Skeletal muscle tissue (tissue), 4 donors: ENCODE measurements around the gene EFR3B. TPM values are rescaled to one million over a fixed set of nuclear protein-coding genes. Genes with fewer than 3 reads are reported as not detected.
"Not testable (repeated sequence)": the region's sequence is repeated elsewhere in the genome, so short reads cannot be mapped to it uniquely, and the experiment has no call there.

Experiments
- H3K27ac ChIP-seq: one replicate; pipeline ENCODE4 v1.7.0; 2013; ENCODE audit warnings: mild to moderate bottlenecking, low read depth, low read length, inconsistent platforms
- H3K27me3 ChIP-seq, 3 donors: one replicate each; pipeline ENCODE4 v1.7.0; 2013; ENCODE audit warnings: low read length in 3 of 3; ENCODE audit not compliant: control insufficient read depth in 3 of 3, insufficient read depth in 3 of 3
- H3K36me3 ChIP-seq, 3 donors: one replicate each; pipeline ENCODE4 v1.7.0; 2013; ENCODE audit warnings: low read length in 3 of 3; ENCODE audit not compliant: control insufficient read depth in 3 of 3, insufficient read depth in 3 of 3
- H3K4me1 ChIP-seq, 3 donors: one replicate each; pipeline ENCODE4 v1.7.0; 2013; ENCODE audit warnings: low read length in 3 of 3, mild to moderate bottlenecking in 3 of 3; ENCODE audit not compliant: control insufficient read depth in 3 of 3, insufficient read depth in 3 of 3
- H3K4me3 ChIP-seq, 3 donors: one replicate each; pipeline ENCODE4 v1.7.0; 2013; ENCODE audit warnings: low read length in 3 of 3
- H3K9ac ChIP-seq, 3 donors: one replicate each; pipeline ENCODE4 v1.7.0; 2013; ENCODE audit warnings: low read length in 3 of 3, mild to moderate bottlenecking in 3 of 3, moderate library complexity in 2 of 3, low read depth in 1 of 3
- H3K9me3 ChIP-seq, 3 donors: one replicate each; pipeline ENCODE4 v1.7.0; 2013; ENCODE audit warnings: low read length in 3 of 3; ENCODE audit not compliant: control insufficient read depth in 3 of 3
- total RNA-seq: library from RNA; depleted of rRNA; stranded (reverse); fragments of >200 nt; gene quantifications from one replicate; pipeline ENCODE4 v1.2.3, GENCODE V29; 2014
- donor health status: Osteomylitis.

The EFR3B gene, protein sequence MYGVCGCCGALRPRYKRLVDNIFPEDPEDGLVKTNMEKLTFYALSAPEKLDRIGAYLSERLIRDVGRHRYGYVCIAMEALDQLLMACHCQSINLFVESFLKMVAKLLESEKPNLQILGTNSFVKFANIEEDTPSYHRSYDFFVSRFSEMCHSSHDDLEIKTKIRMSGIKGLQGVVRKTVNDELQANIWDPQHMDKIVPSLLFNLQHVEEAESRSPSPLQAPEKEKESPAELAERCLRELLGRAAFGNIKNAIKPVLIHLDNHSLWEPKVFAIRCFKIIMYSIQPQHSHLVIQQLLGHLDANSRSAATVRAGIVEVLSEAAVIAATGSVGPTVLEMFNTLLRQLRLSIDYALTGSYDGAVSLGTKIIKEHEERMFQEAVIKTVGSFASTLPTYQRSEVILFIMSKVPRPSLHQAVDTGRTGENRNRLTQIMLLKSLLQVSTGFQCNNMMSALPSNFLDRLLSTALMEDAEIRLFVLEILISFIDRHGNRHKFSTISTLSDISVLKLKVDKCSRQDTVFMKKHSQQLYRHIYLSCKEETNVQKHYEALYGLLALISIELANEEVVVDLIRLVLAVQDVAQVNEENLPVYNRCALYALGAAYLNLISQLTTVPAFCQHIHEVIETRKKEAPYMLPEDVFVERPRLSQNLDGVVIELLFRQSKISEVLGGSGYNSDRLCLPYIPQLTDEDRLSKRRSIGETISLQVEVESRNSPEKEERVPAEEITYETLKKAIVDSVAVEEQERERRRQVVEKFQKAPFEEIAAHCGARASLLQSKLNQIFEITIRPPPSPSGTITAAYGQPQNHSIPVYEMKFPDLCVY
- 4.7 TPM for total RNA-seq

GRCh38 chr2:25041928-25042320 lies at the start of gene EFR3B:
EFR3B (plus strand) TSS chr2:25042076; CDS start chr2:25042313, 237 bp downstream.
- peak within 1 kb of the TSS; percentile 80 to 88 (median 81) for H3K9ac ChIP-seq
- no peaks in the 10 kb centered on the region for H3K36me3 ChIP-seq
- H3K4me3 ChIP-seq, result peak within 1 kb of the TSS; percentile 71 to 87 (median 85)
- peak within 1 kb of the TSS; percentile 54 for H3K27ac ChIP-seq
- H3K4me1 ChIP-seq, result peaks cover 22 to 39% (median 33%) of the 10 kb centered on the region in 3 donors
- H3K27me3 ChIP-seq, result no peaks in the 10 kb centered on the region
- H3K9me3 ChIP-seq, result no peaks in the 10 kb centered on the region

DNA sequence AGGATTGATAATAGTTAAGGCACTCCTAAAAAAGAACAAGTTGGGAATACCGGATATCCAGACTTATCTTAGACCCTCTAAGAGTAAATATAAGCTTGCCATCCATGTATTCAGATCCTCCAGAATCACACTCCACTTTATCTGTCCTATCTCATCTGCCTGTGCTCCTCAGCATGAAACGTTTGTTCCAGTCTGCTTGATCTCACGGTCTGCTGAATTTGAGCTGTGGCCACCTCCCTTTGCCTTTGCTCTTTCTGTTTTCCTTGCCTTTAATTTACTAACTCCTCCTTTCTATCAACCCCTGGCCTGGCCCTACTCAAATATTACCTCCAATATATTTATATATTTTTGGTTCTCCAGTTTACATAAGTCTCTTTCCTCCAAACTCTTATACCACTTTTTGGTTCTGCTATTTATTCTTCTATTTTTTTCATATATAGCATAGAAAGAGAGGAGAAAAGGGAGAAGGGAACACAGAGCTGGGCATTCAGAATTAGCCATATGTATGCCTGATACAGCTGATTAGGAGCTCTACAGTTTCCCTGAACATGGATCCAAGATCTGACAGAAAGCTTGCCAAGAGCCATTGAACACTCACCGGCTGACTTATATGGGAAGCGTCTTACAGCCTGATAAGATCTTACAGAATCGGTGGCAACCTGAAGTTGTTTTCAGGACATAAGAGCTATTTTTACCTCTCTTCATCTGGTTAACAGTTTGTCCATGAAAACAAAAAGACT lies 48.3 kb upstream of the EFR3B start:
- no peaks in the 10 kb centered on the region for H3K36me3 ChIP-seq
- no peak overlapping the region for H3K27ac ChIP-seq
- H3K4me3 ChIP-seq, result no peak overlapping the region
- no peak overlapping the region for H3K9ac ChIP-seq
- no peaks in the 10 kb centered on the region for H3K9me3 ChIP-seq
- no peaks in the 10 kb centered on the region for H3K27me3 ChIP-seq
- peaks cover 7 to 14% (median 8%) of the 10 kb centered on the region in 3 donors for H3K4me1 ChIP-seq

DNA sequence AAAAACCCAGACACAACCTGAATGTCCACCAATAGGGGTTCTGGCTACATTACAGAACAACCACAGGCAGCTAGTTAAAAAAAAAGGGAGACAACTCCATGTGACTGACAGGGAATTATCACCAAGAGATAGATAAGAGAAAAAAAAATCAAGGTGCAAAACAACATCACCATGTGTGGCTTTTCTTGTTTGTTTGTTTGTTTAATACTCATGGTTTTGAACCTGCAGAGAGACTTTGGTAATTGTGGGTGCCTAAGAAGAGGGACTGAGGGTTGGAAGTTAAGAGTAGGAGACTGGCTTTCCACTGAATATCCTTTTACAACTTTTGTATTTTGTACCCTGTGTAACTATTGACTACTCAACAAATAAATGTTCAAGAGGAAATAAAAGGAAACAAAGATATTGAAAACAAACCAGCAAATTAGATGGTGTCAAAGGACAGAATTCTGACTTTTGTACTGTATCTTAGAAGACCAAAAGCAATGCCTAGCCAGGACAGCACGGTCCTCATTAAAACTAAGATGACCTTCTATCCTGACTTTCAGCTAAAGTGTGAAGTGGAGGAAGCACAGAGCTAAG lies 47.6 kb upstream of the EFR3B start:
- H3K9me3 ChIP-seq, result no peaks in the 10 kb centered on the region
- H3K27me3 ChIP-seq, result no peaks in the 10 kb centered on the region
- no peaks in the 10 kb centered on the region for H3K36me3 ChIP-seq
- H3K4me3 ChIP-seq, result no peak overlapping the region
- peaks cover 7 to 14% (median 8%) of the 10 kb centered on the region in 3 donors for H3K4me1 ChIP-seq
- H3K27ac ChIP-seq, result no peak overlapping the region
- H3K9ac ChIP-seq, result no peak overlapping the region

- not testable (repeated sequence) for H3K27me3 ChIP-seq, H3K27ac ChIP-seq, H3K4me3 ChIP-seq, H3K36me3 ChIP-seq, H3K9me3 ChIP-seq, H3K9ac ChIP-seq
- H3K4me1 ChIP-seq, result peaks cover 14 to 20% (median 15%) of the 10 kb centered on the region in 3 donors
Measured at GRCh38 chr2:24999097-24999496, 42.8 kb upstream of the EFR3B start.

DNA sequence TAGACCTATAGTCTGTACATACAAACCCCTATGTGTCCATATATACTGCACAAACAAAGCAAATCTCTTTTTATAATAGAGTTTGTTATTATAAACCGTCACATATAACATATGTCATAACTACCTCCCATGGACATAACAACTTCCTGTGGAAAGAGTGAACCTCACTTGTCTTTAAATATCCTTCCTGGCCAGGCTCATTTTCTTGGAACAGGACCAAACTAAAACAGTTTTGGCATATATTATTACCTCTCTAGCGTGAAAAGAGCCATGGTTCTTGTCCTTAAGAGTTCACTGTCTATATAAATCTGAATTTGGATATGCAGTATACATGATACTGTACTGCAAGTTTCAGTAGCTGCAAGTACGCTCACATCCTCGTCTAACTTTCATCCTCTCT lies 41.8 kb upstream of the EFR3B start:
- Histone ChIP-seq H3K36me3 (peaks cover 0 to 5% (median 3%) of the 10 kb centered on the region in 3 donors), H3K27me3 (no peaks in the 10 kb centered on the region), H3K4me1 (peaks cover 14 to 19% (median 15%) of the 10 kb centered on the region in 3 donors), H3K9me3 (no peaks in the 10 kb centered on the region), H3K9ac (no peak overlapping the region), H3K27ac (peak overlapping the region; percentile 12), H3K4me3 (no peak overlapping the region)

- H3K9ac ChIP-seq, result no peak overlapping the region
- H3K4me3 ChIP-seq, result no peak overlapping the region
- H3K36me3 ChIP-seq, result peaks cover 0 to 5% (median 3%) of the 10 kb centered on the region in 3 donors
- H3K27ac ChIP-seq, result no peak overlapping the region
- no peaks in the 10 kb centered on the region for H3K9me3 ChIP-seq
- peaks cover 11 to 16% (median 15%) of the 10 kb centered on the region in 3 donors for H3K4me1 ChIP-seq
- H3K27me3 ChIP-seq, result no peaks in the 10 kb centered on the region
Measured at GRCh38 chr2:25000503-25001324, 41.2 kb upstream of the EFR3B start.

GRCh38 chr2:25001325-25001637 lies 40.6 kb upstream of the EFR3B start:
- H3K27me3 ChIP-seq, result no peaks in the 10 kb centered on the region
- H3K27ac ChIP-seq, result no peak overlapping the region
- H3K4me1 ChIP-seq, result peaks cover 11 to 16% (median 15%) of the 10 kb centered on the region in 3 donors
- H3K9me3 ChIP-seq, result no peaks in the 10 kb centered on the region
- H3K36me3 ChIP-seq, result peaks cover 0 to 5% (median 3%) of the 10 kb centered on the region in 3 donors
- H3K4me3 ChIP-seq, result no peak overlapping the region
- H3K9ac ChIP-seq, result no peak overlapping the region

DNA sequence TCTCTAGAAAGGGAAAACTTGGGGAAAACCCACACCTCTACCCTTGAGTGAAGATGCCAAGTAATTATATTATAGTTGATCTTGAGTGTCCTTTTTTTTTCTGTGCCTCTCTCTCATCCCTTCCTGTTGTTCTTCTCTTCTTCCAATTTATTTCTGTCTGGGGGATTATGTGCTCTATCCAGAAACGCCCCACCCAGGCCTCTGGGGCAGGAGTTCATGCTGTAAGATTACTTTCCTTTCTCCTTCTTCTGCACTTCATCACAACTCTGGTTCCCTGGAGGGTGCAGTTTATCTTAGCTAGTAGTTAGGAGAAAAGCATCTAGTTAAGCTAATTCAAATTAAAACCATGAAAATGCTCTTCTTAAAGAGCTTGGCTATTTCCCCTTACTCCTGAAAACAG lies 39.8 kb upstream of the EFR3B start:
- Histone ChIP-seq H3K27ac (no peak overlapping the region), H3K36me3 (peaks cover 0 to 5% (median 3%) of the 10 kb centered on the region in 3 donors), H3K4me3 (no peak overlapping the region), H3K9ac (no peak overlapping the region), H3K4me1 (peaks cover 6 to 9% (median 8%) of the 10 kb centered on the region in 3 donors), H3K9me3 (no peaks in the 10 kb centered on the region), H3K27me3 (no peaks in the 10 kb centered on the region)

- H3K4me1 ChIP-seq, result peaks cover 0 to 8% (median 4%) of the 10 kb centered on the region in 3 donors
- H3K27ac ChIP-seq, result peak overlapping the region; percentile 65
Measured at GRCh38 chr2:25009954-25010353, 31.9 kb upstream of the EFR3B start.

More at GRCh38 chr2:25009954-25010353, 31.9 kb upstream of the EFR3B start:
- Histone ChIP-seq H3K36me3 (no peaks in the 10 kb centered on the region), H3K9ac (peak overlapping the region; percentile 10 to 45 (median 38)), H3K4me3 (peak overlapping the region in 2 of 3 donors; percentile 43 to 60), H3K9me3 (no peaks in the 10 kb centered on the region), H3K27me3 (no peaks in the 10 kb centered on the region)
